ENCODE results near the gene ARMCX4. TPM values are rescaled to one million over a fixed set of nuclear protein-coding genes. Genes with fewer than 3 reads are reported as not detected.

ARMCX4 gene
- 0.36 to 0.74 TPM (median 0.71 TPM) in 5 replicates for total RNA-seq (2022; extraction: Qiagen RNA extraction)

GRCh38 chrX:101485212-101485949 lies at the start of gene ARMCX4:
Gene ARMCX4 (plus strand): TSS chrX:101485456. CDS start chrX:101488590, 3,134 bp downstream.

Other genes starting within 250 kb of the ARMCX4 start
- gene TAF7L, start 194.1 kb upstream of the ARMCX4 start, total RNA-seq (2022; extraction: Qiagen RNA extraction) = 0.08 to 0.23 TPM (median 0.10 TPM) in 5 replicates
- gene TIMM8A, start 136.7 kb upstream of the ARMCX4 start, total RNA-seq (2022; extraction: Qiagen RNA extraction) = 26.0 to 28.6 TPM (median 27.1 TPM) in 5 replicates
- 0.09 to 0.32 TPM (median 0.13 TPM) in 5 replicates for gene BTK, start 99.3 kb upstream of the ARMCX4 start, total RNA-seq (2022; extraction: Qiagen RNA extraction)
- gene RPL36A, start 94.4 kb upstream of the ARMCX4 start, total RNA-seq (2022; extraction: Qiagen RNA extraction) = 2,465 to 3,104 TPM (median 2,471 TPM) in 5 replicates
- gene GLA, start 77.5 kb upstream of the ARMCX4 start, total RNA-seq (2022; extraction: Qiagen RNA extraction) = 155 to 181 TPM (median 160 TPM) in 5 replicates
- gene HNRNPH2, start 77.2 kb upstream of the ARMCX4 start, total RNA-seq (2022; extraction: Qiagen RNA extraction) = 51.1 to 66.3 TPM (median 56.8 TPM) in 5 replicates
- gene ARMCX1, start 65.1 kb downstream of the ARMCX4 start, total RNA-seq (2022; extraction: Qiagen RNA extraction) = 0.26 to 0.57 TPM (median 0.43 TPM) in 5 replicates
- gene ARMCX6, start 132.5 kb downstream of the ARMCX4 start, total RNA-seq (2022; extraction: Qiagen RNA extraction) = 45.1 to 50.0 TPM (median 47.7 TPM) in 5 replicates
- gene ARMCX3, start 137.7 kb downstream of the ARMCX4 start, total RNA-seq (2022; extraction: Qiagen RNA extraction) = 17.9 to 25.8 TPM (median 21.0 TPM) in 5 replicates
- gene ARMCX2, start 174.4 kb downstream of the ARMCX4 start, total RNA-seq (2022; extraction: Qiagen RNA extraction) = 0.06 to 0.08 TPM (median 0.08 TPM) in 3 of 5 replicates, not detected in the others

All from A549 treated with AZD2906 at 1 μM for 4 hours (cell line).